Measurements from ENCODE around the gene ST7.

ST7 gene

DNA sequence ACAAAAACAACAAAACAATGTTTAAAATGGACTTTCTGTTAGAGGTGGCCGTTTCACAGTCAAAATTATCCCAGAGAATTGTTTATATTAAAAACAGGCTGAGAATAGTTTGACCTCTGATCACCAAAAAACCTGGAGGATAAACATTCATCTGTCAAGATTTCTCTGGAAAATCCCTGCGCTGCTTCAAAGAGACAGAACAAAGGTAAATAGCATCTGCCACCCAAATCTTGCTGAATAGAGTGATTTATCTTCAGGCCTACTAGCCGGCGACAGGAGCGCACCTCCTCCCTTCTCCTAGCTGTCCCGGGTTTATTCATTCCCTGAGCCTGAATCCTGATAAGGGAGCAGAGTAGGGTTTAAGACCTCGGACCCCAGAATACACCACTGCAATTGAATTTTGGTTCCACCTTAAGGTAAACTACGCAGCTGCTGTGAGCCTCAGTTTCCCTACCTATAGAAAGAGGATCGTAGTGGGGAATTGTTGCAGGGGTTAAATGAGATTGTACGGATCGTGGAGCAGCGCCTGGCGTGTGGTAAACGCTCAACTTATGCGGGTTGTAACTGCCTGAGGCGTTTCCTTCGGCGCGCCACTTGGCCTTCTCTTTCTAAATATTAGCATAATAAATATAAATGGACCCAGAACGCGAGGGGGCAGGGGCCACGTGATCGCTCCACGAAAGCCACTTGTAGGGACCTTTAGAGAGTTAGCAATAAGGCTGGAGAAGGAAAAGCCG, 498 bp upstream of the ST7 start:
- Histone ChIP-seq H3K4me1 (ENCODE audit: insufficient read depth, low read length, poor library complexity, severe bottlenecking) (peaks cover 7% of the 10 kb centered on the region), H4K20me1 (ENCODE audit: insufficient read depth, low read length, poor library complexity, severe bottlenecking) (no peaks in the 10 kb centered on the region), H3K9me3 (ENCODE audit: insufficient read depth, low read depth, low read length) (no peaks in the 10 kb centered on the region), H3K4me3 (ENCODE audit: low read length, poor library complexity, severe bottlenecking) (no peak overlapping the region), H2AFZ (ENCODE audit: low read length) (no peak overlapping the region), H3K9me2 (replicated peaks; ENCODE audit: low read depth, low read length) (no peaks in the 10 kb centered on the region), H3K36me3 (ENCODE audit: insufficient read depth, low read length) (no peaks in the 10 kb centered on the region), H3K79me2 (ENCODE audit: insufficient read depth, low read length) (no peaks in the 10 kb centered on the region), H3F3A (ENCODE audit: low read depth) (no peaks in the 10 kb centered on the region), H3K4me2 (ENCODE audit: low read depth, low read length, poor library complexity, severe bottlenecking) (no peak overlapping the region), H3K9ac (ENCODE audit: low read depth, low read length, poor library complexity, severe bottlenecking) (no peak overlapping the region), H3K27me3 (ENCODE audit: insufficient read depth, low read length, poor library complexity, severe bottlenecking) (no peaks in the 10 kb centered on the region)
- TF ChIP-seq, protein P1, sequence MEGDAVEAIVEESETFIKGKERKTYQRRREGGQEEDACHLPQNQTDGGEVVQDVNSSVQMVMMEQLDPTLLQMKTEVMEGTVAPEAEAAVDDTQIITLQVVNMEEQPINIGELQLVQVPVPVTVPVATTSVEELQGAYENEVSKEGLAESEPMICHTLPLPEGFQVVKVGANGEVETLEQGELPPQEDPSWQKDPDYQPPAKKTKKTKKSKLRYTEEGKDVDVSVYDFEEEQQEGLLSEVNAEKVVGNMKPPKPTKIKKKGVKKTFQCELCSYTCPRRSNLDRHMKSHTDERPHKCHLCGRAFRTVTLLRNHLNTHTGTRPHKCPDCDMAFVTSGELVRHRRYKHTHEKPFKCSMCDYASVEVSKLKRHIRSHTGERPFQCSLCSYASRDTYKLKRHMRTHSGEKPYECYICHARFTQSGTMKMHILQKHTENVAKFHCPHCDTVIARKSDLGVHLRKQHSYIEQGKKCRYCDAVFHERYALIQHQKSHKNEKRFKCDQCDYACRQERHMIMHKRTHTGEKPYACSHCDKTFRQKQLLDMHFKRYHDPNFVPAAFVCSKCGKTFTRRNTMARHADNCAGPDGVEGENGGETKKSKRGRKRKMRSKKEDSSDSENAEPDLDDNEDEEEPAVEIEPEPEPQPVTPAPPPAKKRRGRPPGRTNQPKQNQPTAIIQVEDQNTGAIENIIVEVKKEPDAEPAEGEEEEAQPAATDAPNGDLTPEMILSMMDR (conservative IDR thresholded peaks at IDR 0.05; ENCODE audit: low read length) = no peak

DNA sequence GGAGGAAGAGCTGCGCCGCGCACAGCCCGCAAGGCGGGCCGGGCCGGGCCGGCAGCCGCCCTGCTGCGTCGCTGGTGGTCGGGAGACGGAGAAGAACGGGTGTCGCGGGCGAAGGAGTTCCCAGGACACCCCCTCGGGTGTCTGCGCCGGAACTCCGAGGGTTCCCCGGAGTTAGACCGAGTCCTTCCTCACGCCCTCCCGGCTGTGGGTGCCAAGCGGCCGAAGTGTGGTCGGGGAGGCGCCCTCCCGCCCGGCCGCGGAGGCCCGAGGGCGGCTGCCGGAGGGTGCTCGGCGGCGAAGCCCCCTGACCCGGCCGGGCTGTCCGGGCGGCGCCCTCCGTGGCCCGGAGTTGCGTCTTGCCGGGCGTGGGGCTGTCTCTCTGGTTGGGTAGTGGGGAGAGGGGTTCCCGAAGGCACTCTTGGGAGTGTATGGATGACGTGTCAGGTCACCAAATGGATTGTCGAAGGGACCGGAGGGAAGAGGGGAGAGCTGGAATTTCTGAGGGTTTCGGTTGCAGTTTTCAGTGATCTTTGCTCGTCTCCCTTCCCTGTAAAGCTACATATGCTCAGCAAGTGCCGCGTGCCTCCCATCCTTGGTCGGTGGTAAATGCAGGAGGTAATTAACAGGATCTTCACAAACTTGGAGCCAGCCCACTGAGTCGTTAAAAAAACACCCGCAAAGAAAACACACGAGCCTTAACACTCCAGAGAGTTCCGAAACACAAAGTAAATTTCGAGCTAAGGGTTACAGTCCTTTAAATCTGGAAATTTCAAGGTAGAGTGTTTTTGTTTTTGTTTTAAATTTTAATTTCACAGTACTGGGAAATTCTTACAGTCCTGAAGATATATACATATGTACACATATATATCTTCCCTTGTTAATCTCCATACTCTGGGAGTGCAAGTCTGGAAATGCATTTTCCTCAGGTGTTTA, 871 bp downstream of the ST7 start:
- H3K27me3 ChIP-seq (ENCODE audit: insufficient read depth, low read length, poor library complexity, severe bottlenecking) = no peaks in the 10 kb centered on the region
- H3K36me3 ChIP-seq (ENCODE audit: insufficient read depth, low read length) = no peaks in the 10 kb centered on the region
- TF ChIP-seq EZH2phosphoT487 (IDR thresholded peaks at IDR 0.05; ENCODE audit: borderline replicate concordance) = no peak
- TF ChIP-seq, protein P1 (conservative IDR thresholded peaks at IDR 0.05; ENCODE audit: low read length) = no peak
- H3K79me2 ChIP-seq (ENCODE audit: insufficient read depth, low read length) = no peaks in the 10 kb centered on the region
- no peaks in the 10 kb centered on the region for H3K9me2 ChIP-seq (replicated peaks; ENCODE audit: low read depth, low read length)
- peaks cover 7% of the 10 kb centered on the region for H3K4me1 ChIP-seq (ENCODE audit: insufficient read depth, low read length, poor library complexity, severe bottlenecking)
- no peaks in the 10 kb centered on the region for H3F3A ChIP-seq (ENCODE audit: low read depth)
- H3K4me3 ChIP-seq (ENCODE audit: low read length, poor library complexity, severe bottlenecking) = no peak overlapping the region
- no peaks in the 10 kb centered on the region for H3K9me3 ChIP-seq (ENCODE audit: insufficient read depth, low read depth, low read length)
- no peaks in the 10 kb centered on the region for H4K20me1 ChIP-seq (ENCODE audit: insufficient read depth, low read length, poor library complexity, severe bottlenecking)
- H3K4me2 ChIP-seq (ENCODE audit: low read depth, low read length, poor library complexity, severe bottlenecking) = no peak overlapping the region
- H2AFZ ChIP-seq (ENCODE audit: low read length) = no peak overlapping the region
- H3K9ac ChIP-seq (ENCODE audit: low read depth, low read length, poor library complexity, severe bottlenecking) = no peak overlapping the region

DNA sequence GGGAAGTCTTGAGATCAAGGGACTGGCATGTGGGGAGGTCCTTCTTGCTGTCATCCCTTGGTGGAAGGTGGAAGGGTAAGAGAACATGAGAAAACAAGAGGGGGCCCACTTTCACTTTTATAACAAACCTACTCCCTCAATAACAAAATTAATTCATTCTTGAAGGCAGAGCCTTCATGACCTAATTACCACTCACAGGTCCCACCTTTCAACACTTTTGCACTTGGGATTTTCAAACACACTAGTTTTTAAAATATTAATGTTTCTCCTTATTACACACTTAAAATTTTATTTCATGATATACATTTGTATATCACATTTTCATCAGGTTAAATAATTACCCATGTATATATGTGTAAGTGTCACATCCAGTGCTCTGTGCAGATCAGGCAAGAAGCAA, 2.0 kb downstream of the ST7 start:
- Histone ChIP-seq H2AFZ (ENCODE audit: low read length) (0 out of 2 replicates have a peak overlapping the region, but pooled peaks have one; percentile 42), H3K9me2 (replicated peaks; ENCODE audit: low read depth, low read length) (no peaks in the 10 kb centered on the region), H3K36me3 (ENCODE audit: insufficient read depth, low read length) (no peaks in the 10 kb centered on the region), H3K4me2 (ENCODE audit: low read depth, low read length, poor library complexity, severe bottlenecking) (no peak overlapping the region), H3K4me1 (ENCODE audit: insufficient read depth, low read length, poor library complexity, severe bottlenecking) (peaks cover 7% of the 10 kb centered on the region), H3K9me3 (ENCODE audit: insufficient read depth, low read depth, low read length) (no peaks in the 10 kb centered on the region), H3K9ac (ENCODE audit: low read depth, low read length, poor library complexity, severe bottlenecking) (no peak overlapping the region), H3K4me3 (ENCODE audit: low read length, poor library complexity, severe bottlenecking) (no peak overlapping the region), H3F3A (ENCODE audit: low read depth) (no peaks in the 10 kb centered on the region), H3K27me3 (ENCODE audit: insufficient read depth, low read length, poor library complexity, severe bottlenecking) (no peaks in the 10 kb centered on the region), H4K20me1 (ENCODE audit: insufficient read depth, low read length, poor library complexity, severe bottlenecking) (no peaks in the 10 kb centered on the region), H3K79me2 (ENCODE audit: insufficient read depth, low read length) (no peaks in the 10 kb centered on the region)
- TF ChIP-seq EZH2phosphoT487 (IDR thresholded peaks at IDR 0.05; ENCODE audit: borderline replicate concordance) = no peak
- TF ChIP-seq, protein P1 (conservative IDR thresholded peaks at IDR 0.05; ENCODE audit: low read length) = no peak
